Astrocyte of the spinal cord (primary cell): ENCODE data around the gene GAPDH.
A peak's percentile ranks its signal among the peaks of the same experiment; 100 is the strongest.
"Not testable (repeated sequence)": the region's sequence is repeated elsewhere in the genome, so short reads cannot be mapped to it uniquely, and the experiment has no call there.

Source experiments
- DNase-seq: peaks from one replicate; pipeline ENCODE4 v3.0.0; 2011; ENCODE audit warnings: low read depth, low spot score
- H3K4me3 ChIP-seq: 2 replicates; pipeline ENCODE4 v1.5.1; 2011; ENCODE audit warnings: low read depth, mild to moderate bottlenecking, low read length, moderate library complexity
- CTCF ChIP-seq: IDR thresholded peaks from 2 replicates; pipeline ENCODE4 v1.5.1; 2012; ENCODE audit warnings: low read depth, mild to moderate bottlenecking, low read length, inconsistent platforms
- in situ Hi-C: cut with HindIII; loops from 2 replicates; pipeline ENCODE4 v1.10.0; 2017; ENCODE audit warnings: low sequenced_read_pairs

The GAPDH gene

GRCh38 chr12:6534695-6534944, 303 bp downstream of the GAPDH start:
- H3K4me3 ChIP-seq, result peak overlapping the region; percentile 98
- TF ChIP-seq CTCF, result no peak
- in situ Hi-C loops, result no loop called here
- DNase-seq, result no peak

- in situ Hi-C loops, result no loop called here
- TF ChIP-seq CTCF, result peak; percentile 2
- peak overlapping the region; percentile 98 for H3K4me3 ChIP-seq
- DNase-seq, result peak; percentile 79
These were observed 804 bp downstream of the GAPDH start for GRCh38 chr12:6534945-6535696.

- in situ Hi-C loops, result no loop called here
- TF ChIP-seq CTCF, result no peak
- no peak for DNase-seq
- H3K4me3 ChIP-seq, result peak overlapping the region; percentile 98
These were observed 1.3 kb downstream of the GAPDH start for GRCh38 chr12:6535697-6535946.

DNA sequence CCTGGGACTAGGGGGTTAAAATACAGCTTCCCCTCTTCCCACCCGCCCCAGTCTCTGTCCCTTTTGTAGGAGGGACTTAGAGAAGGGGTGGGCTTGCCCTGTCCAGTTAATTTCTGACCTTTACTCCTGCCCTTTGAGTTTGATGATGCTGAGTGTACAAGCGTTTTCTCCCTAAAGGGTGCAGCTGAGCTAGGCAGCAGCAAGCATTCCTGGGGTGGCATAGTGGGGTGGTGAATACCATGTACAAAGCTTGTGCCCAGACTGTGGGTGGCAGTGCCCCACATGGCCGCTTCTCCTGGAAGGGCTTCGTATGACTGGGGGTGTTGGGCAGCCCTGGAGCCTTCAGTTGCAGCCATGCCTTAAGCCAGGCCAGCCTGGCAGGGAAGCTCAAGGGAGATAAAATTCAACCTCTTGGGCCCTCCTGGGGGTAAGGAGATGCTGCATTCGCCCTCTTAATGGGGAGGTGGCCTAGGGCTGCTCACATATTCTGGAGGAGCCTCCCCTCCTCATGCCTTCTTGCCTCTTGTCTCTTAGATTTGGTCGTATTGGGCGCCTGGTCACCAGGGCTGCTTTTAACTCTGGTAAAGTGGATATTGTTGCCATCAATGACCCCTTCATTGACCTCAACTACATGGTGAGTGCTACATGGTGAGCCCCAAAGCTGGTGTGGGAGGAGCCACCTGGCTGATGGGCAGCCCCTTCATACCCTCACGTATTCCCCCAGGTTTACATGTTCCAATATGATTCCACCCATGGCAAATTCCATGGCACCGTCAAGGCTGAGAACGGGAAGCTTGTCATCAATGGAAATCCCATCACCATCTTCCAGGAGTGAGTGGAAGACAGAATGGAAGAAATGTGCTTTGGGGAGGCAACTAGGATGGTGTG, 1.9 kb downstream of the GAPDH start:
- peak overlapping the region; percentile 98 for H3K4me3 ChIP-seq
- TF ChIP-seq CTCF, result no peak
- in situ Hi-C loops, result no loop called here
- no peak for DNase-seq

DNA sequence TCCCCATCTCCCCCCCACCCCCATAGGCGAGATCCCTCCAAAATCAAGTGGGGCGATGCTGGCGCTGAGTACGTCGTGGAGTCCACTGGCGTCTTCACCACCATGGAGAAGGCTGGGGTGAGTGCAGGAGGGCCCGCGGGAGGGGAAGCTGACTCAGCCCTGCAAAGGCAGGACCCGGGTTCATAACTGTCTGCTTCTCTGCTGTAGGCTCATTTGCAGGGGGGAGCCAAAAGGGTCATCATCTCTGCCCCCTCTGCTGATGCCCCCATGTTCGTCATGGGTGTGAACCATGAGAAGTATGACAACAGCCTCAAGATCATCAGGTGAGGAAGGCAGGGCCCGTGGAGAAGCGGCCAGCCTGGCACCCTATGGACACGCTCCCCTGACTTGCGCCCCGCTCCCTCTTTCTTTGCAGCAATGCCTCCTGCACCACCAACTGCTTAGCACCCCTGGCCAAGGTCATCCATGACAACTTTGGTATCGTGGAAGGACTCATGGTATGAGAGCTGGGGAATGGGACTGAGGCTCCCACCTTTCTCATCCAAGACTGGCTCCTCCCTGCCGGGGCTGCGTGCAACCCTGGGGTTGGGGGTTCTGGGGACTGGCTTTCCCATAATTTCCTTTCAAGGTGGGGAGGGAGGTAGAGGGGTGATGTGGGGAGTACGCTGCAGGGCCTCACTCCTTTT, 2.7 kb downstream of the GAPDH start:
- in situ Hi-C loops, result no loop called here
- no peak for TF ChIP-seq CTCF
- H3K4me3 ChIP-seq, result peak overlapping the region; percentile 98
- DNase-seq, result no peak

- DNase-seq, result peak; percentile 81
- H3K4me3 ChIP-seq, result peak overlapping the region; percentile 98
- TF ChIP-seq CTCF, result peak; percentile 83
- in situ Hi-C loops, result not testable (repeated sequence)
These were observed 3.5 kb downstream of the GAPDH start for GRCh38 chr12:6537580-6538419.
